DMS114 treated with DMSO at 0.1 percent for 48 hours (cell line): ENCODE data around the gene SNAPIN.

Experiments used
- DNase-seq: peaks from one replicate; lab custom pipeline; 2025; ENCODE audit not compliant: unreplicated experiment; lab: John Stamatoyannopoulos, UW

Gene SNAPIN

DNA sequence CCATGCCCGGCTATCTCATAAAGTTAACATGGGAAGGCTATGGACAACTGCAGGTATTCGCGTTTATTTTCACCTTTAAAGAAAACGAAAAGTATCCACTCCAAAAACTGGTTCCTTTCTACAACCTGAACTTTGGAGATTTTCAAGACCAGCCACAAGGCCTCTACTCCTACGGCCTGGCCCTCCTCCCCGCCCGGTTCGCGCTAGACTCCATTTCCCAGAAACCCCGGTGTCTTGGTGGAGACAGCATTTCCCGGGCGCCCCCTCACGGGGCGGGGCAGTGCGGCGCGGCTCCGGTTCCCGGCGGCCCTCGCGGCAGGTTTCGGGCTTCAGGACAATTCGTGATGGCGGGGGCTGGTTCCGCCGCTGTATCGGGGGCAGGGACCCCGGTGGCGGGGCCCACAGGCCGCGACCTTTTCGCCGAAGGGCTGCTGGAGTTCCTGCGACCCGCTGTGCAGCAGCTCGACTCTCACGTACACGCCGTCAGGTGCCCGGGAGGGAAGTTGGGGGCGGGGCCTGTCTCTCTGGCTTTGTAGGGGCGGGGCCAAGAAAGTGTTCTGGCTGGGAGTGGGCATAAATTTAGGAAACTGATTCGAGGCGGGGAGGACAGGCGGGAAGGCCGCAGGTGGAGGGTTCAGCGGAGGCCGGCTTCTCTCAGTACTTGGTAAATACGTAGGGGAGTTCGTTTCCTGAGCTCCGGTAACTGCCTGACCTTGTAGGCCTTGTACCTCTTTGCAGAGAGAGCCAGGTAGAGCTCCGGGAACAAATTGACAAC, at the start of gene SNAPIN:
Gene SNAPIN, plus strand, starts transcription at position 304 of the 775 bp plus-strand sequence. Its CDS starts 41 bp downstream, at position 345.
- peak; percentile 93 for DNase-seq

DNA sequence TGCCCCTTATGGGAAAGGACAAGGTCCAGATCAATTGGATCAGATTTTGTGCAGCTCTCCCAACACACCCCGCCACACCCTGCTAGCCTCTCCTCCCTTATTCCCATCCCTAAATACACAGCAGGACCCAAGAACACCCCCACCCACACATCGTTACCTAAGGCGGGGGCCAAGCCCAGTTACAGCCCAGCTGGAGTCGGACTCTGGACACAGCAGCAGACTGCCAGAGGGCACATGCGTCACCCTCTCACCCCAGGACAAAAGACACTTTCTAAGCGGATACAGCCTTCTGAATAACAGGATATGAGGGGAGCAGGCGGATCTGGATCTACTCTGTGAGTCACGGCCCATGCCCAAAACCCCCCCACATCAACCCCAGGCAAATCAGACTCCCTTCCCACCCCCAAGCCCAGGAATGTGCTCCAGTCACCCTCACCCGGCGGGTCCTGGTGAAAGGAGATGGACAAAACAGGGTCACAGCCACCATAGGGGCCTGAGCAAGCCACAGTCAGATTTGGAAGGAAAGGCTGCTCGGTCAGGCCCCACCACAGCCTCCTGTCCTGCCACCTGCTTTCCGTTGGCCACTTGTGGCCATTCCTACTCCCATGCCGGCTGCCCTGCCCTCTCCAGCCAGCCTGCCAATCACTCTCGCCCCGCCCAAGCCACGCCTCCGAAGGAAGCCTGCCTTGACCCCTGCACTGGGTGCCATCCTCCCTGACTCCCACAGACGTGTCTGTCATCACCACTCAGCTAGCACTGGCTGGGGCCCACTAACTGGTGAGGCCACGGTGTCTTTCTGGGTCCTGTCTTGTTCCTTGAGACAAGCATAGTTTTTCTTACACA, 49.5 kb upstream of the SNAPIN start:
- DNase-seq, result no peak

GRCh38 chr1:153609585-153609907, 49.0 kb upstream of the SNAPIN start:
- DNase-seq, result no peak

DNA sequence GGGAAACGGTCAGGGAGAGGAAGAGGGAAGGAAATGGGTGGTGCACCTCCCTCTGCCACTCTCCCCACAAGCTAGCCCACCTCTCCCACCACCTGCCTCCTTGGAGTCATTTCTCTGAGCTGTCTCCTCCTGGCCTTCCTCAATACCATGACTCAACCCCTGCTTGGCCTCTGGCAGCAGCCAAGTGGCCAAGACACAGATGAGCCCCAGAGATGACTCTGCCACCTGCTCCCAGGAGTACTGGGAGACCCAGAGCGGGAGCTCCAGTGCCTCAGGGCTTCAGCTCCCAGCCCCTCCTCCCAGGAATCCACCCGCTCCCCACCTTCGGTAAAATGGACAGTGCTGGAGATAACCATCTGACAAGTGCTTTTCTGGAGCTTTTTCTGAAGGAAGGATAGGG, 48.2 kb upstream of the SNAPIN start:
- DNase-seq, result no peak

GRCh38 chr1:153610811-153611301, 47.6 kb upstream of the SNAPIN start:
- no peak for DNase-seq

- DNase-seq, result no peak
Measured at GRCh38 chr1:153611356-153611755, 47.1 kb upstream of the SNAPIN start.

GRCh38 chr1:153612111-153612754, 46.3 kb upstream of the SNAPIN start:
- no peak for DNase-seq

DNA sequence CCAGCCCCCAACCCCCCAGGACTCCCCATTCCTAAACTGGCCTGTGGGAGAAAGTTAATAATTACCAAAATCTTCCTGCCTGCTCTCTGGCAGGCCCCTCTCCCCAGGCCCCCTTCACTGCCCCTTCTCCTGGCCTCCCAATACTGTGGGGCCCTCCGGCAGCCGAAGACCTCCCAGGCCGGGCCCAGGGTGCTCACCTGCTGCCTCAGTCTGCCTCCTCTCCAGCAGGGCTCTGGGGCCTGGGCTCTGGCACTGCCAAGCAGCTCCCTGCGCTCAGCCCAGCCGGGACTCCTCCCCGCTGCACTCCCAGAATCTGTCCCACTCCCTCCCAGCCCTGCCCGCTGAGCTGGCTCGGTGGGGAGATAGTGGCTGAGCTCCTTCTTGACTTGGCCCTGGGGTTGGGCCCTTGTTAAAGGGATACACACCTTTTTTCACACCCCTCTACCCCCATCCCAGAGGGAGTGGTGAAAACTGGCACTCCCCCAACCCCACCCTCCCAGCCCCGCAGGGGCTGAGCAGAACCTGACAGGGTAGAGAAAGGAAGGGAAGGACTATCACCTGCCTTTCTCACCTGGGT, 45.7 kb upstream of the SNAPIN start, which contains the start of gene S100A16:
Gene S100A16, minus strand, starts transcription at position 383 of the 577 bp plus-strand sequence. CDS start 4,986 bp downstream, outside the sequence.
- DNase-seq, result no peak

GRCh38 chr1:153613406-153613805, 45.1 kb upstream of the SNAPIN start:
- no peak for DNase-seq

DNA sequence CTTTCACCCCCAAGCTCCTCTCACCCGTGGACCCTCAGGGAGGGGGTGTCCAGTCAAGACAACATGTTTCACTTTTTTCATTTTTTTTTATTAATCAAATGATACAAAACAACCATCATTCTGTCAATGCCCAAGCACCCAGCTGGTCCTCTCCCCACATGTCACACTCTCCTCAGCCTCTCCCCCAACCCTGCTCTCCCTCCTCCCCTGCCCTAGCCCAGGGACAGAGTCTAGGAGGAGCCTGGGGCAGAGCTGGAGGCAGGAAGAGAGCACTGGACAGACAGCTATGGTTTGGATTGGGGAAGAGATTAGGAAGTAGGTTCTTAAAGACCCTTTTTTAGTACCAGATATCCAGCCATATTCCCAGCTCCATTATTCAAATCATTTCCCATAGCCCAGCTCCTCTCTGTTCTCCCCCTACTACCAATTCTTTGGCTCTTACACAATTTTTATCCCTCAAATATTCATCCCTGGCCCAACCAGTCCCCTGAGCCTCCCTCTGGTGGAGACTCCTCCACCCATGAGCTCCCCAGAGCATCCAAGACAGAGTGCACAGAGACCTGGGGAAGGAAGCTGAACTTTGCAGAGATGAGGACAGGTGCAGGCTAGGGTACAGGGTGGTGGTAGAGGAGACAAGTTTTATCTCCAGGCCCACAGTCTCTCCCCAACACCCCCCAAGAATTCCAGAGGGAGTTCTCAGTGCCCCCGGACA, 44.2 kb upstream of the SNAPIN start:
- DNase-seq, result no peak

DNA sequence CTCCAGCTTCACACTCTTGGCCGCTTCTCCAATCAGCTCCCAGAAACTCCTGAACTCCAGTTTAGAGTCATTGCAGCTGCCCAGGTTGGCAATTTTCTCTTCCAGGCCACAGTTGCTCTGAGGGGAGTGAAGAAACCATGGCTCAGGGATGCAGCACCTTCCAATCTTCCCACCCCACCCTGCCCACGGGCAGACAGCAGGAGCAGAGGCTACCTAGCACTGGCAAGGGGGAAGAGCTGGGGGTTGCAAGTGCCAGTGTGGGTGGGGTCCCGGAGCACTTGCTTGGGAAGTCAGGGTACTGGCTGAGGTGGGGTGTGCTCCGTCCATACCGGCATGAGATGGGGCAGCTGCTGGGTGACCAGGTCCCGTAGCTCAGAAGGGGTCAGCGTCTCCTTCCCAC, 43.6 kb upstream of the SNAPIN start:
- no peak for DNase-seq

GRCh38 chr1:153615406-153615805, 43.1 kb upstream of the SNAPIN start:
- DNase-seq, result no peak

DNA sequence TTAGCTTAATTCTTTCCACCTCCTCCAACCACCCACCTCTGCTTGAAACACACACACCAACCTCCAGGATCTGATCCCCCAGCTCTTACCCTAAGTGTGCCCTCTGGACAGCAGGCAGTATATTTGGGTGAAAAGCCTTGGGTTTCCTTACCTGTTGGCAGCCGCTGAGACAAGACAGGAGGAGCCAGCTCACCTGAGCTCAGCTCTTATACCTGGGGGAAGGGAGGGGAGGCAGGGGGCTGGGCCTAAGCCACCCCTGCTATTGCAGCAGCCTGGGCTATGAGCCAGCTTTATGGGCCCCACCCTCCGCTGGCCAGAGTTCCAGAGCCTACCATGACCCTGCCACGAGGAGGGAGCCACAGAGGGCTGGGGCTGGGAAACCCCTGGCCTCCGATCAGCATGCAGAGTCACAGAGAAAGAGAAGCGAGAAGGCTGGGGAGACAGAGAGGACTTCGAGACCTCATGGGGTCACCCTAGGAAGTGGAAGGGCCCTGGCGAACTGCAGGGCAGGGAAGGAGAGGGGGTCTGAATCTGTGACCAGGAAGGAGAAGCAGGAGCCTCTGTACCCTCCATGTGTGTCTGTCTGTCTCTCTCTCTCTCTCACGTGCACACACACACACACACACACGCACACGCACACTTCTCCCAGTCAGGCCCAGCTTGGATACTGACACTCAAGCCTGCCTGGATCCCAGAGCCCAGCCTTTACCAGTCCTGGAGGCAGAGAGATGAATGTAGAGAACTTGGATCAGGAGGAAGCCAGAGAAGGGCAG, 42.2 kb upstream of the SNAPIN start, which contains the start of gene S100A14:
Gene S100A14, minus strand, starts transcription at position 182 of the 773 bp plus-strand sequence. CDS start 467 bp downstream, outside the sequence.
- DNase-seq, result no peak

GRCh38 chr1:153616917-153617311, 41.6 kb upstream of the SNAPIN start:
- DNase-seq, result no peak

- peak; percentile 61 for DNase-seq
Measured at GRCh38 chr1:153617663-153618062, 40.8 kb upstream of the SNAPIN start.

DNA sequence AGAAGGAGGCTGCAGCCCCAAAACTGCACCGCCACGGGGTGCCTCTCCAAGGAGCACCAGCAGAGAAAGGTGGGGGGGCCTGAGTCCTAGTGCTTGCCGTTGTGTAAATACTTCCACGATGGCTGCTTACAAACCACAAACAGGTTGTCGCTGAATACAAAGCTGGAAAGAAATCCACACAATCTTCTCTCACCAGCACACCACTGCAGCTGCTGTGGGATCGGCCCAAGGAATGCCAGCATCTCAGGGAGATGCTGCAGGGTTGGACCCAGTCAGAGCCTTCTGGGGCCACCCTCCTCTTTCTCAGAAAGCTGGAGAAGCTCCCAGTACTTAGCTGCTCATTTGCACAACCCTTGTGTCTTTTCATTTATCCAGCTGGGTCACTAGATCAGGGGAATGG, 39.3 kb upstream of the SNAPIN start:
- DNase-seq, result no peak

- no peak for DNase-seq
Measured at GRCh38 chr1:153623101-153623500, 35.4 kb upstream of the SNAPIN start.

DNA sequence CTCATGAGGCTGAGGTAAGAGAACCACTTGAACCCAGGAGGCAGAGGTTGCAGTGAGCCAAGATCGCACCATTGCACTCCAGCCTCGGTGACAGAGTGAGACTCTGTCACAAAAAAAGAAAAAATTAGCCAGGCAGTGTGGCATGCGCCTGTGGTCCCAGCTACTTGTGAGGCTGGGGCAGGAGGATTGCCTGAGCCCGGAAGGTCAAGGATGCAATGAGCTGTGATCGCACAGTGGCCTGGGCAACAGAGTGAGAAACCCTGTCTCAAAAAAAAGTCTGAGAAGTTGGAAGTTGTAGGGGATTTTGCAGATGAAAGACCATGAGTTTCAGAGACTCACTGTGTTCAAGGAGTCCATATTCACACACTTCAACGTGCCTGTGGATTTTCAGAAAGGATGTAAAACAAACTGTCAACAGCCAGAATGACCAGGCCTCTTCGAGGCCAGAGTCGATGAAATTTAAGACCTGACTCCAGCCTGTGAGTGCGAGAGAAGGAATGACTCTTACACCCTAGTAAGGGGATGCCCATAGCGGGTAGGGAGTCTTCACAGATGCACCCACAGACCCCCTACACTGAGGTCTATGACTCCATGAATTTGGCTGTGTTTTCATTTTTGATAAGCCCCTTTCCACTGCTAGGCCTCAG, 33.4 kb upstream of the SNAPIN start:
- DNase-seq, result no peak

DNA sequence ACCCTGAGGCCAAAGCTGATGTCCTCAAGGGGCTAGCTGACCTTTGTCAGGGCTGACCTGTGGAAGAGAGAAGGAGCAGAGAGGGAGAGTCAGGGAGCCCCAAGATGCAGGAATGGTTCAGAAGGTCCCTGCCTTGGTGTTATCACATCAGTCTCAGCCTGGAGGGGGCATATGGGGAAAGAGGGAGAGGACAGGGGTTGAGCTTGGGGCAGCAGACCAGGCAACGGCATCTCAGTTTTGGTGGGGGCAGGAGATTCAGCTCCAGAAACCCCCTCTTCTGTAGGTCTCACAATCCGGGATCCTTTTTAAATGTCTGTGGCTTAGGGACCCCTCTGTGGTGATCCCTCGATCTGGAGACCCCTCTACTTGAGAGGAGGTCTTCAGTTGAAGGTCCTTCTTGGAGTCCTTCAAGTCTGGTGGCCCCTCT, 32.0 kb upstream of the SNAPIN start:
- DNase-seq, result no peak
